Measurements from ENCODE around the gene FADS2. TPM values are rescaled to one million over a fixed set of nuclear protein-coding genes. Genes with fewer than 3 reads are reported as not detected.

The FADS2 gene
- total RNA-seq = 100 to 1,000 TPM in 1 of 2 donors, 10 to 100 TPM in 1; 73.5 to 123 TPM
- 80.8 TPM for polyA plus RNA-seq (ENCODE audit: insufficient read depth, low read depth, low replicate concordance)
- long read RNA-seq, donor 1, full-length matches to known transcripts = 64 of 5,209 reads
- long read RNA-seq, donor 1, partial matches to known transcripts = 742 of 5,209 reads
- long read RNA-seq, donor 1, other reads (novel, unspliced or antisense) = 4,403 of 5,209 reads
- long read RNA-seq, donor 2, full-length matches to known transcripts = 75 of 238 reads
- long read RNA-seq, donor 2, partial matches to known transcripts = 158 of 238 reads
- long read RNA-seq, donor 2, other reads (novel, unspliced or antisense) = 5 of 238 reads

GRCh38 chr11:61827571-61828378 is at the start of gene FADS2:
Gene FADS2, plus strand, starts transcription at chr11:61828300. Its CDS starts 91 bp downstream, at chr11:61828391.
- intact Hi-C loops (cut with DNase I; ENCODE audit: low total_unique reads) = no loop called here
- WGBS, 2 donors = 1% methylated on average over 33 to 59 of the region's 83 CpGs
- peaks cover 41% of the 10 kb centered on the region for H3K4me1 ChIP-seq

GRCh38 chr11:61778357-61778886 is 49.7 kb upstream of the FADS2 start:
- no peaks in the 10 kb centered on the region for H3K36me3 ChIP-seq (ENCODE audit: low read depth, missing control alignments)
- 84 to 94% methylated on average over 2 to 11 of the region's 11 CpGs for WGBS, 2 donors
- no peak overlapping the region for H3K4me3 ChIP-seq
- H3K4me1 ChIP-seq = peaks cover 18% of the 10 kb centered on the region
- intact Hi-C loops (cut with DNase I; ENCODE audit: low total_unique reads) = no loop called here
- DNase-seq = no peak
- H3K9me3 ChIP-seq = no peaks in the 10 kb centered on the region
- H3K27me3 ChIP-seq = no peaks in the 10 kb centered on the region
- no peak overlapping the region for H3K27ac ChIP-seq
- TF ChIP-seq POLR2A (IDR thresholded peaks at IDR 0.05) (no peak), CTCF (IDR thresholded peaks at IDR 0.05) (no peak)

More at GRCh38 chr11:61827571-61828378, at the start of gene FADS2:
- no peaks in the 10 kb centered on the region for H3K36me3 ChIP-seq (ENCODE audit: low read depth, missing control alignments)
- TF ChIP-seq CTCF (IDR thresholded peaks at IDR 0.05) = peak in 1 of 3 experiments; percentile 7
- no peak for TF ChIP-seq POLR2A (IDR thresholded peaks at IDR 0.05)
- peak within 1 kb of the TSS; percentile 62 to 72 for H3K4me3 ChIP-seq
- peak; percentile 96 for DNase-seq
- no peaks in the 10 kb centered on the region for H3K9me3 ChIP-seq
- H3K27me3 ChIP-seq = no peaks in the 10 kb centered on the region
- H3K27ac ChIP-seq = peak within 1 kb of the TSS; percentile 81 to 91

- Histone ChIP-seq H3K27me3 (no peaks in the 10 kb centered on the region), H3K27ac (no peak overlapping the region), H3K36me3 (ENCODE audit: low read depth, missing control alignments) (no peaks in the 10 kb centered on the region), H3K9me3 (no peaks in the 10 kb centered on the region), H3K4me1 (peaks cover 18% of the 10 kb centered on the region), H3K4me3 (no peak overlapping the region)
- WGBS, 2 donors = 90 to 92% methylated on average over 18 to 24 of the region's 24 CpGs
- intact Hi-C loops (cut with DNase I; ENCODE audit: low total_unique reads) = no loop called here
- no peak for DNase-seq
- TF ChIP-seq CTCF (IDR thresholded peaks at IDR 0.05) (no peak), POLR2A (IDR thresholded peaks at IDR 0.05) (no peak)
Observed at GRCh38 chr11:61778920-61779650, 49.0 kb upstream of the FADS2 start.

- Histone ChIP-seq H3K9me3 (no peaks in the 10 kb centered on the region), H3K4me3 (no peak overlapping the region), H3K36me3 (ENCODE audit: low read depth, missing control alignments) (no peaks in the 10 kb centered on the region), H3K27me3 (no peaks in the 10 kb centered on the region), H3K4me1 (peaks cover 18% of the 10 kb centered on the region), H3K27ac (no peak overlapping the region)
- no peak for TF ChIP-seq POLR2A (IDR thresholded peaks at IDR 0.05)
- TF ChIP-seq CTCF (IDR thresholded peaks at IDR 0.05) = no peak
- intact Hi-C loops (cut with DNase I; ENCODE audit: low total_unique reads) = no loop called here
- 93 to 94% methylated on average over 9 to 14 of the region's 14 CpGs for WGBS, 2 donors
- no peak for DNase-seq
Observed at GRCh38 chr11:61779666-61780525, 48.2 kb upstream of the FADS2 start.
